Fibroblast of the conjunctiva (primary cell): ENCODE data around the gene TMEM238L.

Experiments used
- DNase-seq: peaks from one replicate; pipeline ENCODE4 v3.0.0-alpha.2; 2010; ENCODE audit warnings: low read depth

The TMEM238L gene

DNA sequence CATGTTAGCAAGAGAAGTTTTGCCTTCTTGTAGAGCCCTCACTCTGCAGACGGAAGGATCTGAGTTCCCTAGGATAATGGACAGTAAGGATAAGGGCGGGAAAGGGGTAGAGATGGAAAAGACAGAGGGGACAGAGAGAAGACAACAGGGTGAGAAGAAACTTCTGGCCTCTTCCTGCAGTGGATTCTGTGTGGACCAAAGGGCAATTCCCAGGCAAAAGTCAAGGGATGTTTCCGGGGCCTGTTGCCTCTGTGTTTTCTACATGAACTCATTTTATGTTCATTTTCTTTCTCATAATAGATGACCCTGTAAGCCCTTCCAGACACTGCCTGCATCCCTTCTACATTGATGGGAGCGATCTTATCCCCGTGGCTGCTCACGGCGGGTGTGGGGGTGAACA is 647 bp upstream of the TMEM238L start:
- no peak for DNase-seq

DNA sequence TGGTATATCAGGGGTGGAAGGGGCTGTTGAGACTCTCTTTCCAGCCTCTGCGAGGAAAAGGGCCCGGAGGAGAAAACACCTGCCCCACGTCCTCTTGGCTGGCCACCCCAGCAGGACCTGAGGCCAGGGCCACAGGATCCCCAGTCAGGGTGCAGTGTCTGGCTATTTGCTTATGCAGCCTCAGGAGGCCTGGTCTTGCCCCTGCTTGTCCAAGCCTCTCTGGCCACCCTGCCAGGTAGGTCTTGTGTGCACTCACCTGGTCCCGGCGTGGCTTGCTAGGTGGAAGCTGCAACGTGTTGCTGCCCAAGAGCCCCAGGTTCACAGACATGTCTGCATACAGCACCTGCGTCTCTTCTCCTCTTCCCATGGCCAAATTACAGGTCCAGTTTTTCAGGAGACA is 549 bp downstream of the TMEM238L start:
- DNase-seq, result no peak

DNA sequence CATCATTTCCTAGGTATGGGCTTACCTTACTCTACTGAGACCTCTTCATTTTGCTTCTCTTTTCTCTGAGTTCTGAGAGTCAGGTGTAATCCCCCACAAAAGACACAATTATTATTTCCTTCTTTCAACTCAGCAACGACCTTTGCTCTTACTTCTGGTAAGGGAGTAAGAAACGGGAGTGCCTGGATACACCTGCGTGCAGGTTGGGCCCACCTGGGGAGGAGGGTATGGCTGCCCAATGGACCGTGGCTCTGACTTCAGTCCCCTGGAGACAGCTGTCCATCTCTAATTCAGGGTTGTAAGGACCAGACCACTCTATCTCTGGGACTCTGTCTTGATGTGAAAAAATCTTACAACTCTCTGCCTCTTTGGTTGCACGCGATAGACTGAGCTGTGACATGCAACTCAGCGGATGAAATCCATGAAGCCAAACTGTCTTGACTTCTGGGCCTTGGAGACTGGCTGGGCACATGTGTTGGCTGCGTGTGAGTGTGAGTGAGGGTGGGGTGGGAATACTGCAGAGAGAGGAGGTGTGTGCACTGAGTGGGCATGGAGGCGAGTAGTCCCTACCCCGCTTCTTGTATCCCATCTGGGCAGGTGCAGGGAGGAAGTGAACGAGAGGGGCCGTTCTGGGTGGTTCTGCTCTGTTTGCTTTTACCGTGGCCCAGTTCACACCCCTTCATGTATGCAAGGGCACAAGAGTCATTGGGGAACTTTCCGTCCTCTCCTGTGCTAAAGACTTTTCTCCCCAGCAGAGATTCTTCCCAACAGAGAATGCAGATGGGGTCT is 1.2 kb downstream of the TMEM238L start:
- no peak for DNase-seq

DNA sequence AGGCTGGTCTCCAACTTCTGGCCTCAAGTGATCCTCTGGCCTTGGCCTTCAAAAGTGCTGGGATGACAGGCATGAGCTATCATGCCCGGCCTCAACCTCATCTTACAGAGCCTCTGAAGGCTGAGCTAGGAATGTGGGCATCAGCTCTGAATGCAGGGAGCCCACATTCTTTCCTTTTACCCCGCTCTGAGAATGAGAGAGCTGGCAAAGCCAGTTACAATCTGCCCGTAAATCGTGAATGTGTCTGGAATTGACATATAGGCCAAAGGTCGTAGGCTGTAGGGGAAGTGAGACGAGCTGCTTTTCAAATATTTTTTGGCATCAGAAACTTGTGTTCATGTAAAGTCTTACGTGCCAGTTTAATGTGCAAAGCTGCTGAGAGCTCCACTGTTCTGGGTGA is 4.5 kb downstream of the TMEM238L start:
- DNase-seq, result no peak

DNA sequence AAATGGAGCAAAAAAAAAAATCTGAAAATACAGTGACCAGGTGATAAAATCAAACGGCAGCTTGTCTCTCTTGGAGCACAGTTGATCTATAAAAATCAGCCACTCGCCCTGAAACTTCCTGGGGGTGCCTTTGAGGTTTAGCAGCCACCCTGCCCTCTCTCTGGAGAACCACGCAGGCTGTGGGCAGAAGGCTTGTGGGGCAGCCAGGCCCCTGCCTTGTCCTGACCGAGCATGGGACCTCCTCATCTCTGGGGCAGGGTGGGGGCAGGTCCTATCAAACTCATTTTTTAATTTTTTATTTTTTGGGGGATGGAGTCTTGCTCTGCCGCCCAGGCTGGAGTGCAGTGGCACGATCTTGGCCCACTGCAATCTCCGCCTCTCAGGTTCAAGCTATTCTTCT is 5.0 kb downstream of the TMEM238L start:
- DNase-seq, result no peak

DNA sequence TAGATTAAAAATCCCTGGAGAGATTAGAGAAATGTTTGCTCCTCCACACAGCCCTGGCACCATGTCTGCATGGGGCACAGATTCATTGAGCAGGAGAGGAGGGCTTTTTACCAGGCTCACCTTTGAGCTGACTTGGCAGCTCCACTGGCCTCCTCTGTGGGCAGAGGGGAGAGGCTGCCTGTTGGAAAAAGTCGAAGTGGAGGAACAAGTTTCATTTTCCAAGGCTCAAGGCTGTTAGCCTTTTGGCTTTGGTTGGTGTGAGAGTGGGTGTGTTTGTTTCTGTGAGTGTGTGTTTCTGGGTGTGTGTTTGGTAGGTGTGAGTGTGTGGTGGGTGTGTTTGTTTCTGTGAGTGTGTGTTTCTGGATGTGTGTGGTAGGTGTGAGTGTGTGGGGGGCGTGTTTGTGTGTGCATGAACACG is 5.6 kb downstream of the TMEM238L start:
- no peak for DNase-seq

DNA sequence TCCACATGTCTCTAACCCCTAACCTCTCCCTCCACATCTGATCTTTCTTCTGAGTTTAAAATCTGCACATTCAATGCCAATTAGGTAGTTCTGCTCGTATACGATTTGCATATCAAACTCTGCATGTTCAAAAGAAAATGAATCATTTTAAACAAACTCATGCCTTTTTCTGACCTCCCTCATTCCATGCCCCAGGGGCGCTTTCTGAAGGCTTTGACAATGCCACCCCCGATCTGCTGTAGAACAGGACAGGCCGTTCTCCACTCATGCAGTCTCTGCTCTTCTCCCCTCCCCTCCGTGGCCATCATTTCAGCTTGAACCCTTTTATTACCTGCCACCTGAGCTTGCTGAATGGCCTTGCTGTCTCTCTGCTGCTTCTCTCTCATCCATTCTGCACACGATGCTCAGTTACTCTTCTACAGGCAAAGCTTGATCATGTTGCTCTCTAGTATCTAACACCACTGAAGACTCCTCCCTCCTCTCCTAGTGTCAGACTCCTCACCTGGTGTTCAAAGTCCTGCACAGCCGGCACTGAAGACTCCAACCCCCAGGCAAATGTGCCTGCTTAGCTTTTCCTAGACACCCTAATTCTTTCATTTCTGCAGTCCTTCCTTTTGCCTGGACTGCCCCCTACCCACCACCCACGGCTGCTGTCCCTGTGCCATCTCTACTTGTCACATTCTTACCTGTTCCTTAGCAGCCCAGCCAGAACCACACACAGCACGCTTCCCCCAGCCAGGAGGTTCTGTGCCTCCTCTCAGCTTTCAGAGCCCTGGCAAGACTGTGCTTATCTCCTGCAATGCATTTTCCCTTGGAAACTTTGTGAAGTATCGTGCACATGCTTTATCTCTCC is 6.2 kb downstream of the TMEM238L start:
- no peak for DNase-seq

DNA sequence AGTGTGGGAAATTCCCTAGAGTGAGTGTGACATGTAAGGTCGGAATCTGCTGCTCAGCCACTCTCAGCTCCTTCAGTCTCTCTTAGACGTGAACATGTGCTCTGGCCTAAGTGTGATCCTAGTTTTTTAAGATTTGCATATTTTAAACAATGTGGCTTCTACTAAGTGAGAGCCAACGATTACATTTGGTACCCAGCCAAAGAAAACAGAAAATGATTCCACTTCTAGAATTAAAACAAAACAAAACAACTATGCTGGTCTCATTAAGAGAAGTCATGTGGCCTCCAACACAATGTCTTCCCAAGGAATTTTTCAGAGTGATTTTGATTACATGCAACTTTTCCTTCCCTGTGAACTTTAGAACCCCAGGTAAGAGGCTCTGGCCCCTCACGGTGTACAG is 10.1 kb downstream of the TMEM238L start:
- DNase-seq, result no peak

DNA sequence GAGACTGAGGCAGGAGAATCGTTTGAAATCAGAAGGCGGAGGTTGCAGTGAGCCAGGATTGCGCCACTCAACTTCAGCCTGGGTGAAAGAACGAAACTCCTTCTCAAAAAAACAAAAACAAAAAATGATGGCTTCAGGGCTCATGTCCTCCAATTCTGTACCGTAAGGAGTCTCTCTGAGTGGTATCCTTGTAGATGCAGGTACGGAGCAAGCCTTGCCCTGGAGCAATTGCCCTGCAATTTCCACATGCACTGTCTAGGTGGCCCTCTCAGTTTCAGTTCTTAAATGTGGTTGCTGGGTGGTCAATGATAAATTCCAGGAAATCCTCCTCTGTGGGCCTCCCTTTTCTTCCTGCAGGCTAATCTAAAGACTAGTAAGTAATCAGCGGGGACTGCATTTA is 10.6 kb downstream of the TMEM238L start:
- DNase-seq, result no peak

DNA sequence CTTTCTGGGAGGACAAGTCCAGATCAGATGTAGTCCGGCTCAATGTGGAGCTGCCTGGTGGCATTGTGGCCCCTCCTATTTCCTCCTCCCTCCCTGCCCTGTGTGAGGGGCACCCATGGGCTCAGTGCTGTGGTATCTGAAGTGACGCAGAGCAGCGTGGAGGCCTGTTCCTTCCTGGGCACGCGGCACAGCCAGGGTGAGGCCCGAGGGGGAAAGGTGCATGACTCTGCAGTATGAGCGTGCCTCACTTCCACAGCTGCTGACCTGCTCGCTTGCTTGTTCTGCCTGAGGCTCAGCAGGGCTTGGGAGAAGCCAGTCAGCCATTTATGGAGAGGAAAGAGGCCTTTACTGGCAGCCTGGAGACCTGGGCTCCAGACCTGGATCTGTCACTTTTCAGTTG is 11.7 kb downstream of the TMEM238L start:
- DNase-seq, result no peak

DNA sequence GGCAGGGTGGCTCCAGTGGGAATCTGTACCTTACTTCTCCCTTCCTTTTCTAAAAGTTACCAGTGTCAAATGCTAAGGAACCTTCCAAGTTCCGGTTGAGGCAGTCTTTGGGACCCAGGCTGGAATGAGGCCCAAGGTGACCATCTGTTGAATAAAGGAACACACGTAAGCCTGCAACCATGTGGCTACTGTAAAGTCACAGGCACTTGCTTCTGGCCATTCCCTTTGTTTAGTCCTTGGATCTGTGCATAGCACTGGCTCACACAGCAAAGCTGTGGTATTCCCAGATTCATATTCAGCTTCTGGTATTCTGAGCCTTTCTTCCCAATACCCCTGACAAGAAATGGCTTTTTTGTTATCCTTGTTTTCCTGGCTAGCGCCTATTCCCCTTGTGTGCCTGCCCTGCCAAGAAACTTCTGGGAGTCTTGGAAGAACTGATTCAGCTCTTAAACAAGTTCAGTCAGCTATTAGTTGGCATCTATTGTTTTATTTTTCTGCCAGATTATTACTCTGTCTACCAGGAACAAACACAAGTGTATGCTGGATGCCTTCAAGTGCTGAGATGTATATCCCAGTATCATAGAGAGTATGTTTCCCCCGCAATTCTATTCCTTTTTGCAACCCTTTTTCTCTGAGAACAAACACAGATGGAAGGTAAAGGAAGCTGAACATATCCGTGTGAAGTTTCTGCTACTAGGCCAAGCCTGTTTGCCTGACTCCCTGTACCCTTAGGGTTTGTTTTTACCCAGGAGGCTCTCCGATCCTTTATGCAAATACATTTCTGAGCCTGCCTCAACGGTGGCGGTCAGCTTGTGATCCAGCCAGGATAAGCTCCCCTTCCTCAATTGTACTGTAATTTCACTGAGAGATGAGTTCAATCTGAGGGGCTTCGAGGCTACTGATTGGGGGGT is 13.2 kb downstream of the TMEM238L start:
- DNase-seq, result no peak

DNA sequence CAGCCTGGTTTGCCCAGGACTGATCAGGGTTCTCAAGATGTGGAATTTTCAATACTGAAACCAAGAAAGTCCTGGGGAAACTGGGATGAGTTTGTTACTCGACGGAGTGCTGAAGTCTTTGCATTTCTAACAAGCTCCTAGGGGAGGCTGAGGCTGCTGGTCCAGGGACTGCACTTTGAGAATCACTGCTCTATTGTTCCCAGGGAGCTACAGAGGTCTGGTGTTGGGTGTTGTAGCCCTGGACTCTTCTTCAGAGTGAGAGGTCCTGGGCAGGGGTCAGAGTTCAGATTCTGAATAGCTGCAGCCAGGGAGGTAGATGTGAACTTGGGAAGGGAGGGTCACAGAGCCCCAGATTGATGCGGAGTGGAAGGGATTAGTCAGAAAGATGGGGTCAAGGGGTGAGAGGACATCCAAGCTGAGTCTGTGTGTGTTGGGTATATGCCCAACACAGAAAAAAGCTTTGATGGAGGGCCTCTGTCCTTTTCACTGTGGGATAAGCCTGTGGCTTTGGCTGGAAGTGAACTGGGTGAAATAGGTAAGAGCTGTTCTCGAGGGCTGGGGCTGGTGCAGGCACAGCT is 14.1 kb downstream of the TMEM238L start:
- no peak for DNase-seq

DNA sequence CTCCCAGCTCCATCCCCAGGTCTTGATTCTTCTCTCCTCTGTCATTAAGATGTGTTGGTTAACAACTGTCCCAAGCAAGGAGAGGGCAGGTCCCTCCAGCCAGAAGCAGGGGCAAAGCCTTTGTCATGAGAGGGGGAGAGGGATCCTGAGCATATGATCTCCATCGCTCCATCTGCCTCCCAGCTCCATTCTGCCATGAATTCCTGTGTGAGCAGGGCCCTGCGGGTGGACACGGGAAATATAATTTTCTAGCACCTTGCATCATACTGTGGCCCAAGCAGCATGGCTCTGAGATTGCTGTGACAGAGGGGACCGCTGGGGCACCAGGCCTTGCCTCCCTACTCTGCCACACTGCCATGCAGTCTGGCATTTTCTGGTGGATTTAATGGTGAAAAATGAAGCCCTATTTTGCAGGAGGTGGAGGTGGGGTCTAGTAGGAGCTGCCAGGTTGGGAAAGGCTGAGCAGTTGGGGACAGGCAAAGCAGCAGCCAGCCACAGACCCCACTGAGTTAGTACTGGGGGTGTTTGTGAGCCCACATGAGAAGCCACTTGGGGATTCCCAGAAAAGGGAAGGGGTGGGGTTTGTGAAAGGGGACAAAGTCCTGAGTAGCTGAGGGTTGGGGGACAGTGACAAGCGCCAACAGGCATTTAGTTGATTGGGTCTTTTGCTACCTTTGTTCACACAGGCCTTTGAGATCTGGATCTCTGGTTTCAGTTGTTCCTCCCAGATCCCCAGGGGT is 16.4 kb downstream of the TMEM238L start:
- DNase-seq, result no peak

DNA sequence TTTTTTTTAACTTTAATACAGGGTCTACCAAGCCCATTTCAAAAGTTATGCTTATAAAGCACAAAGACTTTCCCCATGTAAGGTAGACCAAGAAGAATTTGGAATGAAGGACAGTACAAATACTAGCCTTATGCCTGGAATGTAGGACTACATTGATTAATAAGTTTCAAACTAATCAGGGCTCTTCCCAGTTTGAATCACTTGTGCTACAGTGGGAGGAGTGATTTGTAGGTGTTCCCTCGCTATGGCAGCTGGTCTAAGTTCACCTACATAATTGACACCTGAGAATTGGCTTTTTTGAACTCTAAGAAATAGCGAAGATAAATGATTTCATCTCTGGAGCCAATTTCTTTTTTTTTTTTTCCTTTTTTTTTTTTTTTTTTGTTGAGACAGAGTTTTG is 18.6 kb downstream of the TMEM238L start:
- DNase-seq, result no peak

DNA sequence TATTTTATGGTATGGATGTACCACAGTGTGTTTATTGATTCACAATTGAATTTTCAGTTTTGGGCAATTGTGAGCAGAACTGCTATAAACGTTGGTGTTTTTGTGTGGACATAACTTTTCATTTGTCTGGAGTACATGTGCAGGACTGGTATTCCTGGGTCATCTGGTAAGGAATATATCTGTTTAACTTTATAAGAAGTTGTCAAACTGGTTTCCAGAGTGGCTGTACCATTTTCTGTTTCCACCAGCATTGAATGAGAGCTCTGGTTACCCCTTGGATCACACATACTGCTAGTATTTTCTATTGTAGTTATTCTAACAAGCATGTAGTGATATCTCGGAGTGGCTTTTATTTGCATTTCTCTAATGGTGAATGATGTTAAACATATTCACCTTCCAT is 24.3 kb downstream of the TMEM238L start:
- no peak for DNase-seq

DNA sequence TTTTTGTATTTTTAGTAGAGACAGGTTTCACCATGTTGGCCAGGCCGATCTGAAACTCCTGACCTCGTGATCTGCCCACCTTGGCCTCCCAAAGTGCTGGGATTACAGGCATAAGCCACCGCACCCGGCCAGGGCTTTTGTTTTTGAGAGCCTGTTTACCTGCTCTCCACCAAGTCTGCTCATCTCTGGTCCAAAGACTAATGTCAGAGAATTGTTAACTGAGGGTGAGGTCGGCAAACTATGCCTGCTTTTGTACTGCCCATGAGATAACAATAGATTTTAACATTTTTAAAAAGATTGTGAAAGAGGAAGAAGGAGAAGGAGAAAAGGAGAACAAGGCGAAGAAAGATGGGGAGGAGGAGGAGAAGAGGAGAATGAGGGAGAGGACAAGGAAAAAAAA is 26.0 kb downstream of the TMEM238L start:
- DNase-seq, result no peak

DNA sequence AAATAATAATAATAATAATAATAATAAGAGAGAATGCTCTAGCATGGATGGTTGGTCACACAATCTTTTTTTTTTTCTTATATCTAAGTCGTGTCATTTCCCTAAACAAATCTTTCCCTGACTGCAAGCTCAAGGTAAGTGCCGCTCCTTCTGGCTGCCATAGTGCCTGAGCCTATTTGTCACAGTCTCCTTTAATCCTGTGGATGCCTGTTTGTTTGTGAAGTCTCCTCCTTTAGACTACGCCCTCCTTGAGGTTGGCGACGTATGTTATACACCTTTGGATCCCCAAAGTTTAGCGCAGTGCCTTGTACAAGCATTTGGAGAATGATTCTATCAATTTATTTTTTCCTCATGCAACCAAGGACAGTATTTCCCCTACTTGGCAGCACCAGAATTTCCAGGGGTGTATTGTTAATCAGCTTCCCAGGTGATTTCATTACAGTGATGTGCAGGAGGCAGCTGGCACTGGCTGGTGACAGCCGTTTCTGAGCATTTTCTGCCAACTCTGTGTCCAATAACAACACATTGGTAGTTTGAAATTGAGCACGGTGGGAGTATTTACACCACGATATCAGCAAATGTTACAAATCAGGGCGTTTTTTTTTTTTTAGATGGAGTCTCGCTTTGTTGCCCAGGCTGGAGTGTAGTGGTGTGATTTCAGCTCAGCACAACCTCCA is 26.6 kb downstream of the TMEM238L start:
- no peak for DNase-seq

DNA sequence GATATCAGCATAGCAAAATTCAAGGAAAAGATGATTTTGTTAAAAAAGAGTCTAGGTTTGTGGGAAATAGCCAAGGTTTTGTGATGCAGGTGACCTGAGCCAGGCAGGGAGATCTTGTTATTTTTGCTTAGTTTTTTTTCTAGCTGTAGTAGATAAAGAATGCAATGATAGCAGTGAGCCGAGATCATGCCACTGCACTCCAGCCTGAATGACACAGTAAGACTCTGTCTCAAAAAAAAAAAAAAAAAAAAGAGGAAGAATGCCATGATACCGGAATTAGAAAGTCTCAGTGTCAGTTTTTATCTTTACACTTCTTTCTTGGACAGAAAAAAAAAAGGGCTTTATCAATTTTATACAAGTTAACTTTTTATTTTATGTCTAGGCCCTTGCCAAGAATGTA is 27.5 kb downstream of the TMEM238L start:
- no peak for DNase-seq

DNA sequence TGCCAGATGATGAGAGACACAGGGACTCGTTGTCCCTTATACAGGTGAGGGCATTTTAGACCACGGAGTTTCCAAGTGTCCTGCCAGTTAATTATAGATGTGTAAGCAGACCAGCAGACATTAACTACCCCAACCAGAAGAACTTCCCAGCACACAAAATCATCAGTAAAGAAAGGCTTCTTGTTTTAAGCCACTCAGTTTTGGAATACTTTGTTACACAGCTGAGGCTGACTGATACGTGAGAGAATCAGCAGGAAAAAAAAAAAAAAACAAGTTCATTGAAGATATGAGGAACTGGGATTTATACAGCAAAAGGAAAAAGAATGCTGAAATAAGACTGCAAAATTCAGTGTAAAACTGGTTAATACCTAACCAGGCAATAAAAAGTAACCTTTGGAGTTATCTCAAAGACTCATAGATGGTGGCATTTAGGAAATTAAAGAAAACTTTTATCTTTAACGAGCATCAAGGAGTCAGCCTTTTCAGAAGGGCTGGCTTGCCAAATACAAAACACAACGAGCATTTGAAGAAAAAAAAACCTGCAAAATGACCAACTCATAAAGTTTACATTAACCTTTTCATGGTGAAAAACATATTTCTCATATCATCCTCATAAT is 28.1 kb downstream of the TMEM238L start:
- DNase-seq, result no peak

DNA sequence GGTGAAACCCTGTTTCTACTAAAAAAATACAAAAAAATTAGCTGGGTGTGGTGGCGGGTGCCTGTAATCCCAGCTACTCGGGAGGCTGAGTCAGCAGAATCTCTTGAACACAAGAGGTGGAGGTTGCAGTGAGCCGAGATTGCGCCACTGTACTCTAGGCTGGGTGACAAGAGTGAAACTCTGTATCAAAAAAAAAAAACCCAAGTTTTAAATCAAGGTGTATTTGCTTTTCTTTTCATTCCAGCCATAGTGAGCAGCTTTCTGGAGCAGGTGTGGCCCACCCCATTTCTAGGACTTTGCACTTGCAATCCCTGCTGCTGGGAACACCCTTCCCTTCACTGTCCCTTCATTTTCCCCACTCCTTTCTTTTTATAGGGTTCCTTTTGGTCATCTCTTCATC is 28.8 kb downstream of the TMEM238L start:
- DNase-seq, result no peak
